Cardiac muscle cell (in vitro differentiated cells and primary cell): ENCODE data around the gene PRR5. TPM values are rescaled to one million over a fixed set of nuclear protein-coding genes. Genes with fewer than 3 reads are reported as not detected.
A peak's percentile ranks its signal among the peaks of the same experiment; 100 is the strongest.
"Not testable (repeated sequence)": the region's sequence is repeated elsewhere in the genome, so short reads cannot be mapped to it uniquely, and the experiment has no call there.

Source experiments
- DNase-seq, 2 donors: peaks; one replicate each; pipeline versions ENCODE4 v3.0.0 to v3.0.0-alpha.2; 2010 to 2017; ENCODE audit warnings: low read depth in 1 of 2, low spot score in 1 of 2
- H3K27ac ChIP-seq: fragments of 200-600 bp; sonication (generic); 2 replicates; pipeline ENCODE4 v1.5.1; 2016
- H3K27me3 ChIP-seq: fragments of 200-600 bp; sonication (generic); 2 replicates; pipeline ENCODE4 v1.6.0; 2016; ENCODE audit warnings: control low read depth
- H3K36me3 ChIP-seq: fragments of 200-600 bp; sonication (generic); 2 replicates; pipeline ENCODE4 v1.5.1; 2016; ENCODE audit warnings: control low read depth
- H3K4me1 ChIP-seq: fragments of 200-600 bp; sonication (generic); 2 replicates; pipeline ENCODE4 v1.8.1; 2017; ENCODE audit warnings: low read depth, mild to moderate bottlenecking, mixed run types
- H3K4me3 ChIP-seq: fragments of 200-600 bp; sonication (generic); 2 replicates; pipeline ENCODE4 v1.5.1; 2016; ENCODE audit warnings: mild to moderate bottlenecking
- H3K9me3 ChIP-seq: fragments of 200-600 bp; sonication (generic); 2 replicates; pipeline ENCODE4 v1.5.1; 2017; ENCODE audit warnings: low read depth, mild to moderate bottlenecking, control low read depth
- CTCF ChIP-seq: IDR thresholded peaks from 2 replicates; pipeline ENCODE4 v1.5.1; 2012; ENCODE audit warnings: low read depth, mild to moderate bottlenecking, low read length
- polyA plus RNA-seq: library from polyadenylated mRNA; unstranded; fragments of >200 nt; fragmentation: Nextera tagmentation; extraction: Ambion mirVana; gene quantifications from 2 replicates; pipeline ENCODE4 v1.2.1, GENCODE V29; 2016
- total RNA-seq: library from RNA; depleted of rRNA; stranded (reverse); fragments of >200 nt; gene quantifications from 2 replicates; pipeline ENCODE4 v1.2.3, GENCODE V29; 2016

Gene PRR5
- total and polyA plus RNA-seq, 2 experiments from 2014 or later = 36.5 to 41.7 TPM

GRCh38 chr22:44676441-44677352, 25.3 kb upstream of the PRR5 start:
- no peak overlapping the region for H3K4me3 ChIP-seq

GRCh38 chr22:44677353-44677840, 24.6 kb upstream of the PRR5 start:
- Histone ChIP-seq H3K9me3 (no peaks in the 10 kb centered on the region), H3K27me3 (no peaks in the 10 kb centered on the region), H3K4me1 (peaks cover 7% of the 10 kb centered on the region), H3K27ac (no peak overlapping the region), H3K36me3 (no peaks in the 10 kb centered on the region), H3K4me3 (no peak overlapping the region)
- no peak for TF ChIP-seq CTCF
- no peak for DNase-seq

More at GRCh38 chr22:44676441-44677352, 25.3 kb upstream of the PRR5 start:
- Histone ChIP-seq H3K36me3 (no peaks in the 10 kb centered on the region), H3K27ac (no peak overlapping the region), H3K4me1 (peaks cover 7% of the 10 kb centered on the region), H3K9me3 (no peaks in the 10 kb centered on the region), H3K27me3 (no peaks in the 10 kb centered on the region)
- no peak for TF ChIP-seq CTCF
- DNase-seq = peak; percentile 18 to 44

- DNase-seq = no peak
- Histone ChIP-seq H3K4me1 (peaks cover 7% of the 10 kb centered on the region), H3K36me3 (no peaks in the 10 kb centered on the region), H3K27ac (no peak overlapping the region), H3K27me3 (no peaks in the 10 kb centered on the region), H3K9me3 (no peaks in the 10 kb centered on the region), H3K4me3 (no peak overlapping the region)
- no peak for TF ChIP-seq CTCF
These were observed 24.0 kb upstream of the PRR5 start for GRCh38 chr22:44677871-44678555.

GRCh38 chr22:44678556-44679305, 23.3 kb upstream of the PRR5 start:
- no peaks in the 10 kb centered on the region for H3K9me3 ChIP-seq
- no peak overlapping the region for H3K27ac ChIP-seq
- peaks cover 7% of the 10 kb centered on the region for H3K4me1 ChIP-seq
- TF ChIP-seq CTCF = no peak
- H3K27me3 ChIP-seq = no peaks in the 10 kb centered on the region
- DNase-seq = no peak
- no peaks in the 10 kb centered on the region for H3K36me3 ChIP-seq
- H3K4me3 ChIP-seq = no peak overlapping the region

- not testable (repeated sequence) for DNase-seq, H3K36me3 ChIP-seq, H3K9me3 ChIP-seq, H3K4me3 ChIP-seq, H3K4me1 ChIP-seq, H3K27me3 ChIP-seq, H3K27ac ChIP-seq
These were observed 22.7 kb upstream of the PRR5 start for GRCh38 chr22:44679306-44679647.
